ENCODE results near the gene BABAM2.
"Not testable (repeated sequence)": the region's sequence is repeated elsewhere in the genome, so short reads cannot be mapped to it uniquely, and the experiment has no call there.

DNA sequence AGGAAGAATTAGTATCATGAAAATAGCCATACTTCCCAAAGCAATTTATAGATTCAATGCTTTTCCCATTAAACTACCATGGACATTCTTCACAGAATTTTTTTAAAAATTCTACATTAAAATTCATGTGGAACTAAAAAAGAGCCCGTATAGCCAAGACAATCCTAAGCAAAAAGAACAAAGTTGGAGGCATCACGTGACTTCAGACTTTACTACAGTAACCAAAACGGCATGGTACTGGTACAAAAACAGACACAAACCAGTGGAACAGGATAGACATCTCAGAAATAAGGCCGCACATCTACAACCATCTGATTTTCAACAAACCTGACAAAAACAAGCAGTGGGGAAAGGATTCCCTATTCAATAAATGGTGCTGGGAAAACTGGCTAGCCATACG lies 440.2 kb downstream of the BABAM2 start:
- TF ChIP-seq, protein P1, sequence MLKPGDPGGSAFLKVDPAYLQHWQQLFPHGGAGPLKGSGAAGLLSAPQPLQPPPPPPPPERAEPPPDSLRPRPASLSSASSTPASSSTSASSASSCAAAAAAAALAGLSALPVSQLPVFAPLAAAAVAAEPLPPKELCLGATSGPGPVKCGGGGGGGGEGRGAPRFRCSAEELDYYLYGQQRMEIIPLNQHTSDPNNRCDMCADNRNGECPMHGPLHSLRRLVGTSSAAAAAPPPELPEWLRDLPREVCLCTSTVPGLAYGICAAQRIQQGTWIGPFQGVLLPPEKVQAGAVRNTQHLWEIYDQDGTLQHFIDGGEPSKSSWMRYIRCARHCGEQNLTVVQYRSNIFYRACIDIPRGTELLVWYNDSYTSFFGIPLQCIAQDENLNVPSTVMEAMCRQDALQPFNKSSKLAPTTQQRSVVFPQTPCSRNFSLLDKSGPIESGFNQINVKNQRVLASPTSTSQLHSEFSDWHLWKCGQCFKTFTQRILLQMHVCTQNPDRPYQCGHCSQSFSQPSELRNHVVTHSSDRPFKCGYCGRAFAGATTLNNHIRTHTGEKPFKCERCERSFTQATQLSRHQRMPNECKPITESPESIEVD (tag by site-specific recombination; IDR thresholded peaks at IDR 0.05), result not testable (repeated sequence)
- TF ChIP-seq, protein P2, sequence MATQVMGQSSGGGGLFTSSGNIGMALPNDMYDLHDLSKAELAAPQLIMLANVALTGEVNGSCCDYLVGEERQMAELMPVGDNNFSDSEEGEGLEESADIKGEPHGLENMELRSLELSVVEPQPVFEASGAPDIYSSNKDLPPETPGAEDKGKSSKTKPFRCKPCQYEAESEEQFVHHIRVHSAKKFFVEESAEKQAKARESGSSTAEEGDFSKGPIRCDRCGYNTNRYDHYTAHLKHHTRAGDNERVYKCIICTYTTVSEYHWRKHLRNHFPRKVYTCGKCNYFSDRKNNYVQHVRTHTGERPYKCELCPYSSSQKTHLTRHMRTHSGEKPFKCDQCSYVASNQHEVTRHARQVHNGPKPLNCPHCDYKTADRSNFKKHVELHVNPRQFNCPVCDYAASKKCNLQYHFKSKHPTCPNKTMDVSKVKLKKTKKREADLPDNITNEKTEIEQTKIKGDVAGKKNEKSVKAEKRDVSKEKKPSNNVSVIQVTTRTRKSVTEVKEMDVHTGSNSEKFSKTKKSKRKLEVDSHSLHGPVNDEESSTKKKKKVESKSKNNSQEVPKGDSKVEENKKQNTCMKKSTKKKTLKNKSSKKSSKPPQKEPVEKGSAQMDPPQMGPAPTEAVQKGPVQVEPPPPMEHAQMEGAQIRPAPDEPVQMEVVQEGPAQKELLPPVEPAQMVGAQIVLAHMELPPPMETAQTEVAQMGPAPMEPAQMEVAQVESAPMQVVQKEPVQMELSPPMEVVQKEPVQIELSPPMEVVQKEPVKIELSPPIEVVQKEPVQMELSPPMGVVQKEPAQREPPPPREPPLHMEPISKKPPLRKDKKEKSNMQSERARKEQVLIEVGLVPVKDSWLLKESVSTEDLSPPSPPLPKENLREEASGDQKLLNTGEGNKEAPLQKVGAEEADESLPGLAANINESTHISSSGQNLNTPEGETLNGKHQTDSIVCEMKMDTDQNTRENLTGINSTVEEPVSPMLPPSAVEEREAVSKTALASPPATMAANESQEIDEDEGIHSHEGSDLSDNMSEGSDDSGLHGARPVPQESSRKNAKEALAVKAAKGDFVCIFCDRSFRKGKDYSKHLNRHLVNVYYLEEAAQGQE (tag by site-specific recombination; IDR thresholded peaks at IDR 0.05), result not testable (repeated sequence)
- not testable (repeated sequence) for TF ChIP-seq CTCF (tag by site-specific recombination; IDR thresholded peaks at IDR 0.05); ZNF350 (tag by site-specific recombination; IDR thresholded peaks at IDR 0.05); ZNF341 (tag by site-specific recombination; IDR thresholded peaks at IDR 0.05; ENCODE audit: low read depth); KLF16 (tag by site-specific recombination; IDR thresholded peaks at IDR 0.05); ZNF792 (tag by site-specific recombination; IDR thresholded peaks at IDR 0.05); ZBTB17 (tag by site-specific recombination; IDR thresholded peaks at IDR 0.05); ZFP37 (tag by site-specific recombination; IDR thresholded peaks at IDR 0.05); ZNF549 (tag by site-specific recombination; IDR thresholded peaks at IDR 0.05); ZNF138 (tag by site-specific recombination; IDR thresholded peaks at IDR 0.05; ENCODE audit: borderline replicate concordance); ZNF140 (tag by site-specific recombination; IDR thresholded peaks at IDR 0.05); REPIN1 (tag by site-specific recombination; IDR thresholded peaks at IDR 0.05; ENCODE audit: low read depth)
